Bronchial epithelial cell (primary cell): ENCODE results near the gene HOXB3. TPM values are rescaled to one million over a fixed set of nuclear protein-coding genes. Genes with fewer than 3 reads are reported as not detected.

Experiments
- DNase-seq: peaks from one replicate; pipeline ENCODE4 v3.0.0-alpha.2; 2010; ENCODE audit warnings: low read depth
- FAIRE-seq: peaks from 2 replicates; lab custom pipeline; 2011; peaks lifted over from hg19 to GRCh38; lab: Jason Lieb, UNC
- H3K27me3 ChIP-seq: 2 replicates; pipeline ENCODE4 v1.5.1; 2011; ENCODE audit warnings: low read length; ENCODE audit not compliant: control insufficient read depth, insufficient read depth
- H3K36me3 ChIP-seq: 2 replicates; pipeline ENCODE4 v1.5.1; 2011; ENCODE audit warnings: low read length; ENCODE audit not compliant: control insufficient read depth, insufficient read depth
- H3K4me3 ChIP-seq: 2 replicates; pipeline ENCODE4 v1.5.1; 2011; ENCODE audit warnings: mild to moderate bottlenecking, low read depth, low read length, control low read depth
- total RNA-seq: library from RNA; depleted of rRNA; stranded (reverse); fragments of >200 nt; gene quantifications from 2 replicates; pipeline ENCODE4 v1.2.1, GENCODE V29; 2014
- TF ChIP-seq, protein P1 (sequence below): IDR thresholded peaks from 2 replicates; pipeline ENCODE4 v1.5.1; 2011; ENCODE audit warnings: mild to moderate bottlenecking, moderate library complexity, low read length, control low read depth, inconsistent platforms; ENCODE audit not compliant: insufficient read depth, severe bottlenecking

The HOXB3 gene
- total RNA-seq, 1 donor from 2014 or later: not detected

DNA sequence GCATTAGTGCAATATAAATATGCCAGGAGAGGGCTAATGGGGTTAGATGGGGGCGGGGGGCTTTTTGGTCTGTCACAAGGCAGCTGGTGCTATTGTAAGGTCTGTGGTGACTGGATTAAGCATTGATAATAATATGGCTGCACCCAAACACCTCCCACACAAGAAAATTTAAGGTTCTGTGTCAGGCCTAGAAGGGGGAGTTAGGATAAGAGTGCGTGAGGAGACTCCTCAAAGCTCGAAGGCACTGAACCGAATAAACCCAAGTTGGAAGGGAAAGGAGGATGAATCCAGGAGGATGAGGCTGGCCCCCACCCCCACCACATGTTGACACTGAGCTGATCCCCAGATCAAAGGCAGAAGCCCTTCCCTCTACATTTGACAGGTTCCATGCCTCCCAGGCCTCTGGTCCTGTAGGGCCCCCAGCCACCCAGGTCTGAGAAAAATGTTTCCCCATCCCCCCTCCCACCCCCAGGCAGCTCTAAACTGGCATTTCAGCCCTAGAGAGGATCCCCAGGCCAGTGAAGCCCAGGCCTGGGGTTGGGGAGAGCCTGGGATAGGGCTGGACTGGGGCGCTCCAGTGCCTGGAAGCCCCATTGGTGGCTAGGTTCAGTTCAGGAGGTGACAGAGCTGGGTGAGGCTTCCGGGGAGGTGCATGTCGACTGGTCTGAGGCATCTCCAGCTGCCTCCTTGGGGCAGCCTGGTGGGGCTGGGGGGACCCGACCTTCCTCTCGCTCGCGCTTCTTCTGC, 60.9 kb downstream of the HOXB3 start:
- Histone ChIP-seq H3K36me3 (no peaks in the 10 kb centered on the region), H3K4me3 (no peak overlapping the region), H3K27me3 (peaks cover 61% of the 10 kb centered on the region)
- DNase-seq (no peak), FAIRE-seq (no peak)
- TF ChIP-seq, protein P1, sequence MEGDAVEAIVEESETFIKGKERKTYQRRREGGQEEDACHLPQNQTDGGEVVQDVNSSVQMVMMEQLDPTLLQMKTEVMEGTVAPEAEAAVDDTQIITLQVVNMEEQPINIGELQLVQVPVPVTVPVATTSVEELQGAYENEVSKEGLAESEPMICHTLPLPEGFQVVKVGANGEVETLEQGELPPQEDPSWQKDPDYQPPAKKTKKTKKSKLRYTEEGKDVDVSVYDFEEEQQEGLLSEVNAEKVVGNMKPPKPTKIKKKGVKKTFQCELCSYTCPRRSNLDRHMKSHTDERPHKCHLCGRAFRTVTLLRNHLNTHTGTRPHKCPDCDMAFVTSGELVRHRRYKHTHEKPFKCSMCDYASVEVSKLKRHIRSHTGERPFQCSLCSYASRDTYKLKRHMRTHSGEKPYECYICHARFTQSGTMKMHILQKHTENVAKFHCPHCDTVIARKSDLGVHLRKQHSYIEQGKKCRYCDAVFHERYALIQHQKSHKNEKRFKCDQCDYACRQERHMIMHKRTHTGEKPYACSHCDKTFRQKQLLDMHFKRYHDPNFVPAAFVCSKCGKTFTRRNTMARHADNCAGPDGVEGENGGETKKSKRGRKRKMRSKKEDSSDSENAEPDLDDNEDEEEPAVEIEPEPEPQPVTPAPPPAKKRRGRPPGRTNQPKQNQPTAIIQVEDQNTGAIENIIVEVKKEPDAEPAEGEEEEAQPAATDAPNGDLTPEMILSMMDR: no peak

DNA sequence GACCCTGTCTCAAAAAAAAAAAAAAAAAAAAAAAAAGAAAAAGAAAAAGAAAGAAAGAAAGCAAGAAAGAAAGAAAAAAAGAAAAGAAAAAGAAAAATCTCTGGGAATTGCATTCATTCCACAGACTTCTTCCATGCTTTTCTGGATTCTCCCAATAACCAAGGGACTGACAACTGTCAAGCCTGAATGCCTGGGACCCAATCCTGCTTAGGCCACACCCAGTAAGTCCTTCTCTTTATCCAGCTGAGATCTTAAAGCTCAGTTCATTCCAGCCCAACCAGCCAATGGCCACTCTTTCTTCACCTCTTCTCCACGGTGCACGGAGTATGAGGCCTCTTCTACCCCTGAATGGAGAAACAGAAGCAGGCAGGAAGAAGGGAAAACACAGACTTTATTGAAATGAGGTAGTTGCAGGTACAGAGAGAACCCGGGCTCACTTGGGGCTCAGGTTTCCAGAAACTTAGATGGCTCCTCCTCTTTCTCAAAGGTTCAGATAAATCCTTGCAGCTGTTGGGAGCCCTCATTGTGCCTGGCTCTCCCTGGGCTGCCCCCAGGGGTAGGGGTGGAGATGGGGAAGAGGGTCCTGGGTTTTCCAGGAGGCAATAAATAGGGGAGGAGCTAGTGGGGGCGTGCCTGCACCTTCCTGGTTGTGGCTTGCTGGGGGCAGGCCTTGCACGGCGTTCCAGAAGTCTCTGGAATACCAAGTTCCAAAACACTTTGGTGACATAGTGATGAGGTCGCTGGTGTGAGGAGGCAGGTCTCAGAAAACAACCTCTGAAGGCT, 61.7 kb downstream of the HOXB3 start:
- TF ChIP-seq, protein P1: no peak
- Histone ChIP-seq H3K36me3 (no peaks in the 10 kb centered on the region), H3K4me3 (no peak overlapping the region), H3K27me3 (peaks cover 62% of the 10 kb centered on the region)
- DNase-seq (no peak), FAIRE-seq (no peak)

DNA sequence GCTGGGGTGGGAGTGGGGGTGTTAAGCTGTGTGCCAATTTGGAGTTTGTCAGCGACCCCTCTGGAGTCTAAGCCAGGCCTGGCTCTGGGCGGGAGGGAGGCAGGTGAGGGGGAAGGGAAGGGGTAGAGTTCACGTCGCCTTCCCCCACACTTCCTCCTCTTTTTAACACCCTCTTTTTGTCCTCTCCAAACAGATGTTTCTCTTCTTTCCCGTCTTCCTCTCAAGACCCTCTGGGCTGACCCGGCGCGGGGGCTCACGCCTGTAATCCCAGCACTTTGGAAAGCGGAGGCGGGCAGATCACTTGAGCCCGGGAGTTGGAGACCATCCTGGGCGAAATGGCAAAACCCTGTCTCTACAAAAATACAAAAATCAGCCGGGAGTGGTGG, 62.5 kb downstream of the HOXB3 start:
- Histone ChIP-seq H3K36me3 (no peaks in the 10 kb centered on the region), H3K27me3 (peaks cover 59% of the 10 kb centered on the region), H3K4me3 (no peak overlapping the region)
- TF ChIP-seq, protein P1: no peak
- DNase-seq: no peak
- no peak for FAIRE-seq

DNA sequence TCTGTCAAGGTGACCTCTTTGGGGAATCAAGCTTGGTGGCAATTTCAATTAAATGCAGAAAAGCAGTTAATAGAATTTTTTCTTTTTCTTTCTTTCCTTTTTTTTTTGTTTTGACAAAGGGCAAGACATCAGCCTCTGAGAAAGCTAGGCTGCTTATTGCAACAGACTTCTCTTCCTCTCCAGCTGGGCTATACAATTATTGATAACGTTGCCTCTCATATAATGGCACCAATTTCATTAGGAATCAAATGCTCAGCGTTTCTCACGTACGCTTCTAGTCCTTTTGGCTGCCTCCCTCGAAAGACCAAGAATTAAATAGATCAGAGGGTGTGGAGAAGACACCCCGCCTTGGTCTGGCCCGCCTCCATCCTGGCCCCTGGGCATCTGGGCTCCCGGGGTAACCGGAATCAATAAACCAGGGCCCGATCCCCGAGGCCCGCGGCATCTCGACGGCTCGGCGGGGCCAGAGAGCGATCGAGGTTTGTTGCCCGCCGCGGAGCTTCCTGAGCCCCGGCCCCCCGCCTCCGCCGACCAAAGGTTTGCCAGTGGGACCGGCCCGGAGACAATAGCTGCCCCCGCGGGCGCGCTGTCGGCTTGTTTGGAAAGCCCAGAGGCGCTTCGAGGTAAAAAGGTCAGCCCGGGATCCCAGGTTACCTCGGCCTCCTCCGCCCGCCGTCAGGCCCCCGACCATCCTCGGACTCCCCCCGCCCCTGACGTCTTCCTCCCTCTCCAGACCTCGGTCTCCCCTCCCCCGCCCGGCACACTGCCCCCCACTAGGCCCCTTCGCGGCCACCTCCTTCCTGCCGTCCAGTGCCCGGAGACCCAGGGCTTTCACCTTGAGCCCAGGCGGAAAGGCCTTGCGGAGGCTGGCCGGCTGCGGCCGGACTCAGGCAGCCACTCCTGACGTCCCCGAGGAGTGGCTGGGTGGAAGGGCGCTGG, 63.2 kb downstream of the HOXB3 start:
- no peak for FAIRE-seq
- peaks cover 55% of the 10 kb centered on the region for H3K27me3 ChIP-seq
- no peak for DNase-seq
- TF ChIP-seq, protein P1: no peak
- H3K36me3 ChIP-seq: no peaks in the 10 kb centered on the region
- no peak overlapping the region for H3K4me3 ChIP-seq

DNA sequence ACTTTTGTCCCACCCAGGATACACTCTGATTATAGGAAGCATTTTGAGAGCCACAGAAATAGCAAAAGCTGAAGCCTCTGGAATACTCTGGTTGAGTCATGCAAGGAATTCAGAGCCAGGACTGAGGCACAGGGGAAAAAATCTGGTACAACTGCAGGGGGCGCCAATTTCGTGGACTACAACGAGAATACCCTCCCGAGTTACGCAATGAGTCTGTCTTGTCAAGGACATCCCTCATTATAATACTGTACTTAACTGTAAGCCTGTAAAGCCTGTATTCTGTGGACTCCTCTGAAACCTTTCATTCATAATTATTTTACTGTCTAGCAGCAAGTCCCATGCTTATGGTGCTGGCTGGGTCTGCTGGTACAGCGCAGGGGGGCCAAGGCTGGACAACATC, 67.0 kb downstream of the HOXB3 start:
- H3K27me3 ChIP-seq: peaks cover 33% of the 10 kb centered on the region

More for the DNA sequence above, 67.0 kb downstream of the HOXB3 start:
- TF ChIP-seq, protein P1: peak; percentile 3
- DNase-seq (no peak), FAIRE-seq (no peak)
- no peak overlapping the region for H3K4me3 ChIP-seq
- H3K36me3 ChIP-seq: no peaks in the 10 kb centered on the region
